CD14-positive monocyte (primary cell): Measurements from ENCODE around the gene KIAA0232. TPM values are rescaled to one million over a fixed set of nuclear protein-coding genes. Genes with fewer than 3 reads are reported as not detected.

Experiments
- DNase-seq, 3 donors: peaks; one replicate each; pipeline ENCODE4 v3.0.0-alpha.2; 2011 to 2022
- H2AFZ ChIP-seq: 2 replicates; pipeline ENCODE4 v1.6.0; 2012; ENCODE audit warnings: mild to moderate bottlenecking, low read depth, low read length, inconsistent platforms; ENCODE audit not compliant: insufficient read depth, poor library complexity, severe bottlenecking
- H3K27ac ChIP-seq, 2 donors: 1 replicate in 1 of 2; 2 replicates in 1 of 2; pipeline ENCODE4 v1.5.1; 2012 to 2013; ENCODE audit warnings: low read length in 2 of 2, control low read depth in 1 of 2, inconsistent platforms in 1 of 2, low read depth in 1 of 2, mild to moderate bottlenecking in 1 of 2
- H3K27me3 ChIP-seq, 2 donors: one replicate each; pipeline versions ENCODE4 v1.6.0 to v1.6.1; 2011 to 2013; ENCODE audit warnings: low read length in 2 of 2; ENCODE audit not compliant: control insufficient read depth in 2 of 2, insufficient read depth in 2 of 2
- H3K36me3 ChIP-seq, 2 donors: replicated peaks in 1 of 2; 1 replicate in 1 of 2; 2 replicates in 1 of 2; pipeline versions ENCODE4 v1.5.1 to v1.6.1; 2012 to 2013; ENCODE audit warnings: low read length in 2 of 2, control low read depth in 1 of 2, inconsistent platforms in 1 of 2, mild to moderate bottlenecking in 1 of 2; ENCODE audit not compliant: insufficient read depth in 2 of 2, control insufficient read depth in 1 of 2
- H3K4me1 ChIP-seq, 2 donors: 1 replicate in 1 of 2; 2 replicates in 1 of 2; pipeline versions ENCODE4 v1.5.1 to v1.6.1; 2012 to 2013; ENCODE audit warnings: low read length in 2 of 2, control low read depth in 1 of 2, inconsistent platforms in 1 of 2, mild to moderate bottlenecking in 1 of 2, moderate library complexity in 1 of 2; ENCODE audit not compliant: insufficient read depth in 2 of 2, control insufficient read depth in 1 of 2
- H3K4me2 ChIP-seq: replicated peaks from 2 replicates; pipeline ENCODE3; 2012; ENCODE audit warnings: low read length, moderate library complexity, mild to moderate bottlenecking; ENCODE audit not compliant: poor library complexity, severe bottlenecking; ENCODE audit errors: extremely low read depth
- H3K4me3 ChIP-seq, 3 experiments: fragments of 200-600 bp in 1 of 3; sonication (generic) in 1 of 3; replicated peaks in 1 of 3; 1 replicate in 2 of 3; 2 replicates in 1 of 3; pipeline ENCODE4 v1.5.1; 2011 to 2013; ENCODE audit warnings: low read length in 3 of 3, mild to moderate bottlenecking in 3 of 3, control low read depth in 2 of 3, low read depth in 2 of 3, inconsistent platforms in 1 of 3, moderate library complexity in 1 of 3
- H3K79me2 ChIP-seq: 2 replicates; pipeline ENCODE4 v1.6.0; 2012; ENCODE audit warnings: mild to moderate bottlenecking, control low read depth, inconsistent platforms, low read length, moderate library complexity; ENCODE audit not compliant: insufficient read depth
- H3K9ac ChIP-seq: 2 replicates; pipeline ENCODE4 v1.6.0; 2017; ENCODE audit warnings: low read length, mild to moderate bottlenecking; ENCODE audit not compliant: insufficient read depth, poor library complexity, severe bottlenecking
- H3K9me3 ChIP-seq, 2 donors: replicated peaks in 1 of 2; 1 replicate in 1 of 2; 2 replicates in 1 of 2; pipeline versions ENCODE4 v1.5.1 to v1.6.1; 2012 to 2013; ENCODE audit warnings: low read length in 2 of 2, control low read depth in 1 of 2; ENCODE audit not compliant: control insufficient read depth in 1 of 2, insufficient read depth in 1 of 2
- H4K20me1 ChIP-seq: 2 replicates; pipeline ENCODE4 v1.6.0; 2012; ENCODE audit warnings: mild to moderate bottlenecking, low read length, control low read depth, moderate library complexity; ENCODE audit not compliant: insufficient read depth
- H3K27ac Mint-ChIP-seq, 7 donors: one replicate each; pipeline ENCODE4 v1.8.0; 2020; ENCODE audit warnings: mild to moderate bottlenecking in 7 of 7, mixed read lengths in 7 of 7, moderate library complexity in 6 of 7, inconsistent platforms in 2 of 7
- H3K27me3 Mint-ChIP-seq, 3 donors: one replicate each; pipeline ENCODE4 v1.8.0; 2021 to 2022; ENCODE audit warnings: low read depth in 3 of 3, mild to moderate bottlenecking in 3 of 3, mixed read lengths in 3 of 3, moderate library complexity in 3 of 3, inconsistent platforms in 1 of 3
- H3K36me3 Mint-ChIP-seq, 2 donors: one replicate each; pipeline ENCODE4 v1.8.0; 2020; ENCODE audit warnings: mixed read lengths in 2 of 2, inconsistent platforms in 1 of 2, mild to moderate bottlenecking in 1 of 2
- H3K4me1 Mint-ChIP-seq: one replicate; pipeline ENCODE4 v1.8.0; 2020; ENCODE audit warnings: mild to moderate bottlenecking, mixed read lengths
- H3K4me3 Mint-ChIP-seq, 2 donors: one replicate each; pipeline ENCODE4 v1.8.0; 2020; ENCODE audit warnings: mild to moderate bottlenecking in 2 of 2, mixed read lengths in 2 of 2, moderate library complexity in 1 of 2
- H3K9me3 Mint-ChIP-seq, 7 donors: one replicate each; pipeline ENCODE4 v1.8.0; 2020 to 2022; ENCODE audit warnings: mixed read lengths in 7 of 7, mild to moderate bottlenecking in 6 of 7, moderate library complexity in 6 of 7, inconsistent platforms in 2 of 7
- CTCF ChIP-seq: fragments of 200-600 bp; IDR thresholded peaks from one replicate; pipeline ENCODE4 v1.8.0; 2022; ENCODE audit warnings: antibody characterized with exemption, mild to moderate bottlenecking
- WGBS: methylation state at CpG from one replicate; pipeline ENCODE4 v1.1.5; 2013; ENCODE audit warnings: missing lambda C conversion rate; ENCODE audit not compliant: insufficient coverage; 5-methylcytosine and 5-hydroxymethylcytosine counted together
- intact Hi-C, 2 donors: fragments of 100-400 bp; cut with micrococcal nuclease; formaldehyde crosslinking; loops; one replicate each; pipeline versions ENCODE4 v1.15.0 to v1.15.1; 2023
- polyA plus RNA-seq, 3 donors: library from polyadenylated mRNA; depleted of rRNA in 1 of 3; unstranded in 2 of 3; stranded (reverse) in 1 of 3; fragments of 300-500 nt in 2 of 3; fragments of >200 nt in 1 of 3; fragmentation: Illumina TruSeq in 2 of 3; gene quantifications; 1 replicate in 2 of 3; 2 replicates in 1 of 3; pipeline ENCODE4 v1.2.3, GENCODE V29; 2012 to 2021

Gene KIAA0232
- polyA plus RNA-seq, 3 donors = 12.3 to 27.3 (median 20.6) TPM

DNA sequence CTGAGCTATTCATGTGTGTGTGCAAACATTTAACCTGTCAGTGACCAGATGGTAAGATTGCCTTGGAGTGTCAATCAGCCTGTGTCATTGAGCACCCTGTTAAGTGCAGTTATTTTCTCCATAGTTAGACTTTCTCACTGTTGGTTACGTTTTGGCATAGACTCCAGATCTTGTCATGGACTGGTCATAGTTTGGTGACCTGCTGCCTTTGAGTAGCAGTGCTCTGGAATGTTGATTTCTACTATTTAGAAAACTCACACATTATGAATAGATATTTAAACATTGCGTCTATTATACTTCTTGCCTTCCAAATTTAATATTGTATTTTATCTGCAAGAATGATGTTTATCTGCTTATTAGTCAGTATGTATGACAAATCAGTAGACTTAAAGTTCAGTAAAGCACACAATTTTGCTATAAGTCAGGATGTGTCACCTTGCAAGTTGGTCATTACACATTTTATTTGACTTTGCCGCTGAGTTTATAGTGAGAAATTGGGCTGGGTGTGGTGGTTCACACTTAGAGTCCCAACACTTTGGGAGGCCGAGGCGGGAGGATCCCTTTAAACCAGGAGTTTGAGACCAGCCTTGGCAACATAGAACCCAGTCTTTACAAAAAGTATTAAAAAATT lies 42.4 kb downstream of the KIAA0232 start:
- intact Hi-C loops = no loop called here
- H3K9ac ChIP-seq = no peak overlapping the region
- Mint-ChIP-seq H3K27me3 (no peaks in the 10 kb centered on the region), H3K4me3 (no peak overlapping the region), H3K9me3 (peaks cover 5 to 17% (median 12%) of the 10 kb centered on the region in 7 donors), H3K4me1 (no peaks in the 10 kb centered on the region), H3K36me3 (peaks cover 49 to 60% of the 10 kb centered on the region in 2 donors), H3K27ac (peak overlapping the region in 1 of 7 donors; percentile 57)
- peaks cover 91% of the 10 kb centered on the region for H3K79me2 ChIP-seq
- H3K9me3 ChIP-seq = peaks cover 0 to 4% of the 10 kb centered on the region in 2 donors
- H3K27ac ChIP-seq = peak overlapping the region in 1 of 2 donors; percentile 51
- H2AFZ ChIP-seq = no peak overlapping the region
- no peak for DNase-seq
- no peak overlapping the region for H3K4me2 ChIP-seq
- H3K36me3 ChIP-seq = peaks cover 36 to 64% of the 10 kb centered on the region in 2 donors
- peaks cover 86% of the 10 kb centered on the region for H4K20me1 ChIP-seq
- WGBS = no CpG with 5 or more reads among the region's 5 CpGs
- H3K27me3 ChIP-seq = no peaks in the 10 kb centered on the region
- H3K4me3 ChIP-seq = no peak overlapping the region
- no peaks in the 10 kb centered on the region for H3K4me1 ChIP-seq
- TF ChIP-seq CTCF = no peak

DNA sequence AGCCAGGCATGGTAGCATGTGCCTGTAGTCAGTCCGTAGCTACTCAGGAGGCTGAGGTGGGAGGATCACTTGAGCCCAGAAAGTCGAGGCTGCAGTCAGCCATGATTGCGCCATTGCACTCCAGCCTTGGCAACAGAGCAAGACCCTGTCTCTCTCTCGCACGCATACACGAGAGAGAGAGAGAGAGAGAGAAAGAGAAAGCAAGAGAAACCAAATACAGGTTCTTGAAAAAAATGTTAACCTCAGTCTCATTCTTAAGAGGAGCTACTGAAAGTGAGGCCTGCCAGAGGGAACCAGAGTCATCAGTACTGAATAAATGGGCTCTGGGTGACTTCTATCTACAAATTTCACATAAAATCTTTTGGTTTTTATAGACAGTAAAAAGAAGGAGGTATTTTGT lies 42.9 kb downstream of the KIAA0232 start:
- Histone ChIP-seq H2AFZ (no peak overlapping the region), H3K4me2 (no peak overlapping the region), H3K27me3 (no peaks in the 10 kb centered on the region), H3K27ac (peak overlapping the region in 1 of 2 donors; percentile 51), H3K9me3 (peaks cover 0 to 4% of the 10 kb centered on the region in 2 donors), H3K9ac (no peak overlapping the region), H3K4me3 (no peak overlapping the region), H3K36me3 (peaks cover 39 to 69% of the 10 kb centered on the region in 2 donors), H3K4me1 (no peaks in the 10 kb centered on the region), H3K79me2 (peaks cover 90% of the 10 kb centered on the region), H4K20me1 (peaks cover 88% of the 10 kb centered on the region)
- Mint-ChIP-seq H3K4me1 (no peaks in the 10 kb centered on the region), H3K27me3 (no peaks in the 10 kb centered on the region), H3K4me3 (no peak overlapping the region), H3K9me3 (peaks cover 2 to 12% (median 8%) of the 10 kb centered on the region in 7 donors), H3K36me3 (peaks cover 49 to 62% of the 10 kb centered on the region in 2 donors), H3K27ac (peak overlapping the region in 1 of 7 donors; percentile 57)
- WGBS = 90% methylated on average over 2 of the region's 6 CpGs
- TF ChIP-seq CTCF = no peak
- no peak for DNase-seq
- intact Hi-C loops = no loop called here
